Astrocyte of the hippocampus (primary cell): ENCODE results near the gene ARHGAP45.
"Not testable (repeated sequence)": the region's sequence is repeated elsewhere in the genome, so short reads cannot be mapped to it uniquely, and the experiment has no call there.

Source experiments
- DNase-seq: peaks from one replicate; pipeline ENCODE4 v3.0.0; 2011; ENCODE audit warnings: low read depth, low spot score

The ARHGAP45 gene

DNA sequence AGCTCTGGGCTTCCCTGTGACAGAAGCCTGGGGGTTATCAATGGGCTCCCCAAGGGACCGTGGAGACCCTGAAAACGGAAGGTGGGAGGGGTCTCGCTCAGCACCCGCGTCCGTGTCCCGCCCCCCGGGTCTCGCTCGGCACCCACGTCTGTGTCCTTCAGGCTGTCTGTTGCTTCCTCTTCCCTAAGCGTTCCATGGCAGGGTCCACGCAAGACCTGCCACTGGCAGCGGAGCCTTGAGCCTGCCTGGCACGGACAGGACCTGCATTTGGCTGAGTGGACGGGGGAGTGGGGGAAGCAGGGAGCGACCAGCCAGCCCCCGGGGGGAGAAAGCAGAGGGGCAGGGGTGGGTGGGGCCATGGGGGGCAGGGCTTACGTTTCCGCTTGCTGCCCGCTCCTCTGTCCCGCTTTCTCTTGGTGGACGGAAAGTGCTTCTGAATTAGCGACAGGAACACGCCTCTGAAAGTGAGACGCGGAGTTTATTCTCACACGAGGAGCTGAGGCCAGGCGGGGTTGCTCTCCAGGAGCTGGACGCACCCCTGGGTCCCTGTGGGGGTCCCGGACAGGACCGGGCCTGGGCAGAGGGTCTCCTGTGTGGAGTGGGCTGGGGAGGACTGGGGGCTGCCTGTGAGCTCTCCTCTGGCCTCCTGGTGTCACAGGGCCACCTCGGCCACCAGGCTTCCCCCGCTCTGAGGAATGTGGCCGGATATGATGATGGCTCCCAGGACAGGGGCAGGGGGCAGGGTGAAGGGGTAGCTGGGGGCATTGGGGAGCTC lies 48.9 kb downstream of the ARHGAP45 start:
- no peak for DNase-seq

DNA sequence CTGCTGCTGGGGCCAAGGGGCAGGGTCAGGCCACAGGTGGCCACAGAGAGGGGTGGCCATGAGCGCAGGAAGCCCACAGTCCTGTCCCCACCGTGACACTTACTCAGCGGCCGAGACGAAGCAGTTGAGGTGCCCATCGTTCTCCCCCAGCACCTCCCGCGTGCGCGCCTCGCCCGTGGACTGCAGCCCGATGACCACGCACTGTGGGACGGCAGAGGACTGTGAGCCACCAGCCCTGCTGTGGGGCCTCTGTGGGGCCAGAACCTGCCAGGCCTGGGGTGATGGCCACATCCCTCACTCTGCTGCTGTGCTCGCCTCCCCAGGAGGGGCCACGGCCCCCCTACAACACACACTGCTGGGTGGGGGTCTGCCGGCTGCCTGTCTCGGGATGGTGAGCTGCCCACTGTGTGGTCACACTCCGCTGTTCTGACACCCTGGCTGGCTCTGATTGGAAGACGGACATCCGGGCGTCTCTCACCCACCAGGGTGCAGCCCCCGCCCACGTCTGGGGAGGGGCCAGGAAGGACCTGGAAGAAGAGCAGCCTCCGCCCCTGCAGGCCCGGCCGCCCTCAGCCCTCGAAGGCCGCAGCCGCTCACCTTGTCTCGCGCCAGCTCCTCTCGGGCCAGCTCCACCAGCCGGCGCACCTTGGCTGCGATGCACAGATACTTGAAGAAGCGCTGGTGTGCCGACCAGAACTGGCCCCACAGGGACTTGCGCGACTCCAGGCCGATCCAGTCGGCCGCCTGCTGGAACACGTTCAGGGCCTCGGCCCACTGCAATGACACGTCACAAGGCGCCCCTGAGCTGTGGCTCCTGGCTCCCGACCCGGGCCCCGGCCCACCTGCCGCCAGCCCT lies 50.0 kb downstream of the ARHGAP45 start:
- DNase-seq: no peak

DNA sequence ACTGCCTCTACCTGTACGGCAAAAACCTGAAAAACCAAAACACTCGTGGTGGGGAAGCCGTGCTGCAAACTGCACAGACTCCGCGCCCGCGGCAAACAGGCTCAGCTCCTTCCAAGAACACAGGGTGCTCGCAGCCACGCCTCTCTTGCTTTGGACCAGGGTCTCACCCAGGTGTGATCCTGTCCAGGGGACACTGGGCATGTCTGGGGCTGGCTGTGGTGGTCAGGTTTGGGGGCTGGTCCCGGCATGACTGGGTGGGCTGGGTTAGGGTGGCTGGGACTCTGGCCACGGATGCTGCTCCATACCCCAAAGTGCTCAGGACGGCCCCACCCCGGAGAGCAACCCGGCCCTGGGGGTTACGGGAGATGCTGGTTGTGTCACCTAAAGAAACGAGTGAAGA lies 50.7 kb downstream of the ARHGAP45 start:
- DNase-seq: no peak

DNA sequence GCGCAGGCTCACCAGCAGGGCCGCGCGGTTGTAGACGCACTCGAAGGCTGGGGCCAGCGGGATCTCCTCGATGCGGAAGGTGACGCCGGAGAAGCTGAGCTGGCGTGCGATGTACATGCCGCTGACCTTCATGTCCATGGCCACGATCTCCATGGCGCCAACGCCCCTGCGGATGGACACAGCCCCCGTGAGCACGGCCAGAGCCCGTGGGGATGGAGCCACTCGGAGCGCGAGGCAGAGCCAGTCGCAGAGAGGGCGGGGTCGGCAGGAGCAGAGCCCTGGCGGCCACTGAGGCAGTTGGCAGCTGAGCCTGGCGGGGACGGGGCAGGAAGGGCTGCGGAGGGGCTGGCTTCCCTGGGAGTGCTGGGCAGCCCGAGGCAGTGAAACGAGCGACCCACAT lies 52.0 kb downstream of the ARHGAP45 start:
- no peak for DNase-seq

DNA sequence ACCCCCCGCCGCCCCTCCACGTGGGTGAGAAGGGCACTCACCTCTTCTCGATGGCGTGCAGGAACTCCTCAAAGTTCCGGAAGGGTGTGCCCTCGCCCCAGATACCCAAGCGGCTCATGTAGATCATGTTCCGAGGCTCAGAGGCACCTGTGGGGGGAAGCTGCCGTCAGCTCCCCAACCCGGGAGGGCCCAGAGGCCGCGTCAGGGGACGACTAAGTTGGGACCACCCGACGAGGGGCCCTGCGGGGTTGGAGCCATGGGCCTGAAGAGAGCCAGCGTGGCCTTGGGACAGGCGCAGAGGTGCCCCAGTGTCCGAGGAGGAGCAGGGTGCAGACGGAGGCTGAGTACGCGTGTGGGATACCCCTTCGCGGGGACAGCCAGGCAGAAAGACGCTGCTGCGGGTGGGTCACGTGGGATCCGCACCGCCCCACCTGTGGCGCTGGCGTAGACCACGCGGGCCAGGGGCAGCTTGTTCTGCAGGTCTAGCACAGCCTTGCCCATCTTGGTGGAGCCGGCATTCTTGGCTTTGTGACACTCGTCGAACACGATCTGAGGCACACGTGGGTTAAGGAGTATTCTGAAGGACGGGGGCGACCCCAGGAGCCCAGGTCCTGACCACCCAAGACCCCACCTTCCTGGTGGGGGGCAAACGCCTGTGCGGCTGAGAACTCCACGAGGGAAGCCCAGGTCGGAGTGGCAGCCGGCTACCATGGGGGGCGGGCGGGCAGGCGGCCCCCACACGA lies 52.7 kb downstream of the ARHGAP45 start:
- DNase-seq: no peak

GRCh38 chr19:1121395-1121794 lies 54.4 kb downstream of the ARHGAP45 start:
- no peak for DNase-seq

DNA sequence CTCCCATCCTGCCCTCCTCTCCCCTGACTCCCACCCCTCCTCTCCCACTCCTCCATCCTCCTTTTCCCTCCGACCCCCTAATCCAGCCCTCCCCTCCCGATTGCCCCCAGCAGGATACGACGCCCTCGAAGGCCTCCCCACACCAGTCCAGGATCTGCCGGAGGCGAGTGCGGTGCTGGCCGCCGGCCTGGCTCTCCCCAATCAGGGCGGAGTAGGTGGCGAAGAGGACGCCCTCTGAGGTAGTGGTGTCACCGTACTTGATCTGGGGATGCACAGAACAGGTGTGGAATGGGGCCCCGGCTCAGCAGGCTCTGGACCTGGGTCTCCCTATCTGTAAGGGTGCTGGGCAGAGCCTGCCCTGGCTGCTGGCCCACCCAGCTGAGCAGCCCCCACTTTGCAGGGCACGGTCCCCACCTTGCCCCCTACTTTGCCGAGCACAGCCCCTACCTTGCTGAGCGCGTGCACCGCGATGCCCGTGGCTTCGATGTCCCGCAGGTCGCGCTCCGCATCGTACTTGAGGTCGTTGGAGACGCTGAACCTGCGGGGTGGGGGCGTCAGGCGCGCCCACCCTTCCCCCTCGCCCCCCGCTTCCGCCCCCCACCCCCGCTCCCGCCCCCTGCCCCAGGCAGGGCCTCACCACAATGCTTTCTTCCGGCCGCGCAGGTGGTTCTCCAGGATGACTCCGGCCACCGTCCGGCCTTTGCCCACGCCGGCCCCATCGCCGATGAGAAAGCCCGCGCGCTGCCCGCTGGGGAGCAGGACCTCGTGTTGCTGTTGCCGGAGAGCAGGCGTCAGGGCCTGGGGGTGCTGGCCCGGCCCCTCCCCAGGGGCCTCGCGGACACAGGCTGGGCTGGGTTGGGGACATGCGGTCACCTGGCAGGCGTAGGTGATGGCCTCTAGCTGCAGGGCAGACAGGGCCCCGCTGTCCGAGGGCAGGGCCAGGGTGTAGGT lies 55.3 kb downstream of the ARHGAP45 start:
- DNase-seq: no peak

- peak; percentile 77 for DNase-seq
Observed at GRCh38 chr19:1122972-1123363, 56.0 kb downstream of the ARHGAP45 start.

GRCh38 chr19:1123381-1123780 lies 56.4 kb downstream of the ARHGAP45 start:
- no peak for DNase-seq

- no peak for DNase-seq
Observed at GRCh38 chr19:1123885-1124677, 57.1 kb downstream of the ARHGAP45 start.

GRCh38 chr19:1125601-1126467 lies 58.9 kb downstream of the ARHGAP45 start:
- peak; percentile 86 for DNase-seq

- DNase-seq: no peak
Observed at GRCh38 chr19:1126984-1127760, 60.2 kb downstream of the ARHGAP45 start.

GRCh38 chr19:1128106-1128505 lies 61.1 kb downstream of the ARHGAP45 start:
- DNase-seq: no peak

- DNase-seq: not testable (repeated sequence)
Observed at GRCh38 chr19:1129084-1129483, 62.1 kb downstream of the ARHGAP45 start.

DNA sequence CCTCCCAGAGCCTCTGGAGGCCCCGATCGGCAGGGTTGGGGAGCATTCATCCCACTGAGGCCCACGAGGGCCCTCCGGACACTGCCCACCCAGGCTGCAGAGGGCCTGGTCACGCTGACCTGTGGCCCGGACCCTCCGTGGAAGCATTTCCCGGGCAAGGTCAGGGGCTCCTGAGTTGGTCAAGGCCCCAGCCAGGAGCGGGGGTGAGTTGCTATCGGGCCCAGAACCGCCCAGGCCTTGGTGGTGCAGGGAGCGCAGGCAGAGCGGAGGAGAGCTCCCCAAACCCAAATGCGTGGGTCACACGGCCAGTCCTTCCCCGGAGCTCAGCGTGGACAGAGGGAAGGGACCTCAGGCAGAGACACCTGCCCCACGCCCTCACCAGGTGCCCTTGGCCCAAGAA lies 62.6 kb downstream of the ARHGAP45 start:
- DNase-seq: no peak

- peak; percentile 55 for DNase-seq
Observed at GRCh38 chr19:1130771-1131717, 64.1 kb downstream of the ARHGAP45 start.
